ENCODE results near the gene PCP4. TPM values are rescaled to one million over a fixed set of nuclear protein-coding genes. Genes with fewer than 3 reads are reported as not detected.

The PCP4 gene
- total and polyA plus RNA-seq, 4 donors, result 0.20 TPM; not detected in 3

- whole genome bisulfite sequencing, result 76% methylated on average over 14 of the region's 14 CpGs
- TF ChIP-seq ZBTB33 (IDR thresholded peaks at IDR 0.05), result no peak
- Histone ChIP-seq H3K36me3 (ENCODE audit: control insufficient read depth in 4 of 4, insufficient read depth in 3 of 4, low read depth in 1 of 4, low read length in 3 of 4) (no peaks in the 10 kb centered on the region), H3K27ac (ENCODE audit: low read depth in 1 of 2, low read length in 2 of 2) (no peak overlapping the region), H3K4me1 (ENCODE audit: control insufficient read depth in 4 of 4, insufficient read depth in 4 of 4, low read length in 3 of 4) (no peaks in the 10 kb centered on the region), H3K27me3 (ENCODE audit: control insufficient read depth in 4 of 4, insufficient read depth in 4 of 4, low read length in 3 of 4) (peaks cover 0 to 19% (median under 1%) of the 10 kb centered on the region in 4 donors), H3K9ac (ENCODE audit: low read depth in 1 of 2, low read length in 2 of 2) (no peak overlapping the region), H3K4me3 (ENCODE audit: low read depth in 1 of 3, low read length in 3 of 3) (no peak overlapping the region), H3K9me3 (ENCODE audit: control insufficient read depth in 4 of 4, low read length in 3 of 4) (no peaks in the 10 kb centered on the region)
- DNase-seq (ENCODE audit: low spot score), result no peak
These were observed 24.3 kb upstream of the PCP4 start for GRCh38 chr21:39842741-39843459.

GRCh38 chr21:39843483-39843882 lies 23.8 kb upstream of the PCP4 start:
- no peak overlapping the region for H3K9ac ChIP-seq (ENCODE audit: low read depth in 1 of 2, low read length in 2 of 2)
- DNase-seq (ENCODE audit: low spot score), result no peak
- peaks cover 0 to 19% (median under 1%) of the 10 kb centered on the region in 4 donors for H3K27me3 ChIP-seq (ENCODE audit: control insufficient read depth in 4 of 4, insufficient read depth in 4 of 4, low read length in 3 of 4)
- no peaks in the 10 kb centered on the region for H3K9me3 ChIP-seq (ENCODE audit: control insufficient read depth in 4 of 4, low read length in 3 of 4)
- no peaks in the 10 kb centered on the region for H3K36me3 ChIP-seq (ENCODE audit: control insufficient read depth in 4 of 4, insufficient read depth in 3 of 4, low read depth in 1 of 4, low read length in 3 of 4)
- no peak overlapping the region for H3K27ac ChIP-seq (ENCODE audit: low read depth in 1 of 2, low read length in 2 of 2)
- no peaks in the 10 kb centered on the region for H3K4me1 ChIP-seq (ENCODE audit: control insufficient read depth in 4 of 4, insufficient read depth in 4 of 4, low read length in 3 of 4)
- no peak for TF ChIP-seq RAD21 (IDR thresholded peaks at IDR 0.05)
- no peak for TF ChIP-seq ZBTB33 (IDR thresholded peaks at IDR 0.05)
- 83% methylated on average over 4 of the region's 4 CpGs for WGBS
- H3K4me3 ChIP-seq (ENCODE audit: low read depth in 1 of 3, low read length in 3 of 3), result no peak overlapping the region

GRCh38 chr21:39843916-39844315 lies 23.3 kb upstream of the PCP4 start:
- Histone ChIP-seq H3K27ac (ENCODE audit: low read depth in 1 of 2, low read length in 2 of 2) (no peak overlapping the region), H3K4me3 (ENCODE audit: low read depth in 1 of 3, low read length in 3 of 3) (no peak overlapping the region), H3K4me1 (ENCODE audit: control insufficient read depth in 4 of 4, insufficient read depth in 4 of 4, low read length in 3 of 4) (no peaks in the 10 kb centered on the region), H3K27me3 (ENCODE audit: control insufficient read depth in 4 of 4, insufficient read depth in 4 of 4, low read length in 3 of 4) (peaks cover 0 to 16% (median under 1%) of the 10 kb centered on the region in 4 donors), H3K9me3 (ENCODE audit: control insufficient read depth in 4 of 4, low read length in 3 of 4) (no peaks in the 10 kb centered on the region), H3K9ac (ENCODE audit: low read depth in 1 of 2, low read length in 2 of 2) (no peak overlapping the region), H3K36me3 (ENCODE audit: control insufficient read depth in 4 of 4, insufficient read depth in 3 of 4, low read depth in 1 of 4, low read length in 3 of 4) (no peaks in the 10 kb centered on the region)
- WGBS, result 73% methylated on average over 5 of the region's 5 CpGs
- TF ChIP-seq SP1 (IDR thresholded peaks at IDR 0.05) (no peak), ATF3 (IDR thresholded peaks at IDR 0.05) (no peak), EGR1 (IDR thresholded peaks at IDR 0.05; ENCODE audit: low read depth in 2 of 2) (no peak), REST (IDR thresholded peaks at IDR 0.05) (no peak), FOXA1 (IDR thresholded peaks at IDR 0.05) (no peak), GABPA (IDR thresholded peaks at IDR 0.05 in 1 of 2, conservative IDR thresholded peaks at IDR 0.05 in 1 of 2) (no peak), FOXA2 (IDR thresholded peaks at IDR 0.05) (no peak), RXRA (IDR thresholded peaks at IDR 0.05) (no peak), JUND (IDR thresholded peaks at IDR 0.05) (no peak), YY1 (IDR thresholded peaks at IDR 0.05) (no peak), MAX (IDR thresholded peaks at IDR 0.05) (no peak)
- no peak for DNase-seq (ENCODE audit: low spot score)
